Dorsolateral prefrontal cortex (tissue), 118 donors: ENCODE data around the gene MYLK2. TPM values are rescaled to one million over a fixed set of nuclear protein-coding genes. Genes with fewer than 3 reads are reported as not detected.

Source experiments
- total RNA-seq, 120 experiments: library from RNA; stranded (reverse); gene quantifications; one replicate each; pipeline versions ENCODE4 v1.2.3 to v1.2.4, GENCODE V29; 2022

Gene MYLK2
- total RNA-seq, 120 experiments from 2014 or later = 0.16 to 4.8 (median 0.64) TPM; not detected in 17

Other genes with a start within 250 kb of the MYLK2 start
- gene ID1, start 214.1 kb upstream of the MYLK2 start, total RNA-seq = 100 to 1,000 TPM in 1 of 120 experiments, 10 to 100 TPM in 117, 1 to 10 TPM in 2; 8.0 to 102 (median 36.9) TPM
- 1 to 10 TPM in 73 of 120 experiments, under 1 TPM in 16, not detected in 31; 0.66 to 5.5 (median 1.8) TPM for gene COX4I2, start 181.4 kb upstream of the MYLK2 start, total RNA-seq
- gene BCL2L1, start 96.5 kb upstream of the MYLK2 start, total RNA-seq = 100 to 1,000 TPM in 77 of 120 experiments, 10 to 100 TPM in 43; 79.5 to 144 (median 103) TPM
- gene TPX2, start 80.1 kb upstream of the MYLK2 start, total RNA-seq = 1 to 10 TPM; 1.1 to 4.1 (median 2.6) TPM
- gene FOXS1, start 26.2 kb downstream of the MYLK2 start, total RNA-seq = 1 to 10 TPM in 59 of 120 experiments, under 1 TPM in 50, not detected in 11; 0.29 to 3.8 (median 1.0) TPM
- 10 to 100 TPM in 24 of 120 experiments, 1 to 10 TPM in 96; 4.0 to 19.1 (median 8.0) TPM for gene DUSP15, start 51.2 kb downstream of the MYLK2 start, total RNA-seq
- 10 to 100 TPM in 3 of 120 experiments, 1 to 10 TPM in 117; 2.6 to 11.1 (median 5.7) TPM for gene TTLL9, start 51.3 kb downstream of the MYLK2 start, total RNA-seq
- gene PDRG1, start 132.7 kb downstream of the MYLK2 start, total RNA-seq = 10 to 100 TPM; 10.2 to 19.6 (median 13.1) TPM
- gene XKR7, start 148.8 kb downstream of the MYLK2 start, total RNA-seq = 1 to 10 TPM; 1.7 to 7.6 (median 4.5) TPM
- gene CCM2L, start 191.1 kb downstream of the MYLK2 start, total RNA-seq = 1 to 10 TPM; 2.5 to 10.0 (median 4.8) TPM
- gene HCK, start 232.9 kb downstream of the MYLK2 start, total RNA-seq = 10 to 100 TPM in 19 of 120 experiments, 1 to 10 TPM in 101; 1.3 to 30.6 (median 5.7) TPM